Fibroblast of the aortic adventitia (primary cell): ENCODE data around the gene SNRNP200. TPM values are rescaled to one million over a fixed set of nuclear protein-coding genes. Genes with fewer than 3 reads are reported as not detected.

Source experiments
- DNase-seq: peaks from one replicate; pipeline ENCODE4 v3.0.0-alpha.2; 2010; ENCODE audit warnings: low read depth
- H3K4me3 ChIP-seq: 2 replicates; pipeline ENCODE4 v1.5.1; 2011; ENCODE audit warnings: low read depth, mild to moderate bottlenecking, control low read depth, low read length, moderate library complexity
- total RNA-seq: library from RNA; depleted of rRNA; stranded (reverse); fragments of >200 nt; gene quantifications from 2 replicates; pipeline ENCODE4 v1.2.3, GENCODE V29; 2012; ENCODE audit warnings: low replicate concordance
- TF ChIP-seq, protein P1 (sequence below): IDR thresholded peaks from 2 replicates; pipeline ENCODE4 v1.5.1; 2011; ENCODE audit warnings: mild to moderate bottlenecking, low read length, control low read depth, inconsistent platforms; ENCODE audit not compliant: insufficient read depth

Gene SNRNP200
- total RNA-seq, 1 donor = 39.3 TPM

DNA sequence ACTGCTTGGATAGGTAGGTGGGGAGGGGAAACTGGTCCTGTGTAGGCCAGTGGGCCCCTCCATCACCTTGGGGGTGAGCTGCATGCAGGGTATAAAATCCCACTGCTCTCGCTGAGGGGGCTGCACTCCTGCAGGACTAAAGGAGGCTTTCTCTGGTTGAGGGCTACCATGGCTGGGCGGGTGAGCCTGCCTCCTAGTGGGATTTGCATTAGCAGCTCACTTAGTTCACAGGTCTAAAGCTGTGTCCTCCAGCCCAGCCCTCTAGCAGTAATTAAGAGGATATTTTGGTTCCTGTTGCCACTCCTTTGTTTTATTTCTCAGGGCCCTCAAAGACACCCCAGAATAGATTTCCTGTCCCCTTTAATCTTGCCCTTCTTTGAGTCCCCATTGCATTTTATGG, 64.1 kb downstream of the SNRNP200 start:
- no peak overlapping the region for H3K4me3 ChIP-seq
- DNase-seq = no peak
- TF ChIP-seq, protein P1, sequence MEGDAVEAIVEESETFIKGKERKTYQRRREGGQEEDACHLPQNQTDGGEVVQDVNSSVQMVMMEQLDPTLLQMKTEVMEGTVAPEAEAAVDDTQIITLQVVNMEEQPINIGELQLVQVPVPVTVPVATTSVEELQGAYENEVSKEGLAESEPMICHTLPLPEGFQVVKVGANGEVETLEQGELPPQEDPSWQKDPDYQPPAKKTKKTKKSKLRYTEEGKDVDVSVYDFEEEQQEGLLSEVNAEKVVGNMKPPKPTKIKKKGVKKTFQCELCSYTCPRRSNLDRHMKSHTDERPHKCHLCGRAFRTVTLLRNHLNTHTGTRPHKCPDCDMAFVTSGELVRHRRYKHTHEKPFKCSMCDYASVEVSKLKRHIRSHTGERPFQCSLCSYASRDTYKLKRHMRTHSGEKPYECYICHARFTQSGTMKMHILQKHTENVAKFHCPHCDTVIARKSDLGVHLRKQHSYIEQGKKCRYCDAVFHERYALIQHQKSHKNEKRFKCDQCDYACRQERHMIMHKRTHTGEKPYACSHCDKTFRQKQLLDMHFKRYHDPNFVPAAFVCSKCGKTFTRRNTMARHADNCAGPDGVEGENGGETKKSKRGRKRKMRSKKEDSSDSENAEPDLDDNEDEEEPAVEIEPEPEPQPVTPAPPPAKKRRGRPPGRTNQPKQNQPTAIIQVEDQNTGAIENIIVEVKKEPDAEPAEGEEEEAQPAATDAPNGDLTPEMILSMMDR = no peak

DNA sequence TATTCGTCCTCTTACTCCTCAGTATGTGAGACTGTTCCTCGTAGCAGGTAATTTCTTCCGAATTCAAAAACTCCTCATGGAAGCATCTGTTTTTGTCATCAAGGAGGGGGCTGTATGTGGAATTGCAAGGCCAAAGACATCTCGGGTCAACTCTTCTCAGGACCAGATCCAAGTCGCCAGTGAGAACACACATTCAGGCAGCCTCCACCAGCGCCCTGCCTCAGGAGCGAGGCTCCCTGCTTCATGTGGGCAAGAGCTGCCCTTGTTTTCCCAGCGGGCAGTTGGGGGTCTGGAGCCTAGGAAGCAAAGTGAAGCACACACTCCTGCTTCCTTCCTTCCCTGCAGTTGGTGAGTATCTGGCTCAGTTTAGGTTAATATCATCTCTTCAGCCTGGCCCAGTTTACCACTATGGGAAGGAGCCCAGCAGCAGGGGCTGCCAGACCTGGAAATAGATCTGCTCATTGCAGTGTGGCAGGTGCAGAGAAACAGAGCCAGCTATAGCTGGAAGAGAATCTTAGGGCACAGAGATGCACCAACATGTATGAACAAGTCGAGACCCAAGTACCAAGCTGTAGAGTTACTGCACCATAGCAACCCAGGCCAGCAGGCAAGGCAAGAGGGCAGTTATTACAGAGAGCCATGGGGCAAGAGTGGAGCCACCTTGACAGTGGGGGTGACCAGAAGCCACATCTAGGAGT, 64.9 kb downstream of the SNRNP200 start:
- no peak for DNase-seq
- TF ChIP-seq, protein P1 = no peak
- H3K4me3 ChIP-seq = no peak overlapping the region

DNA sequence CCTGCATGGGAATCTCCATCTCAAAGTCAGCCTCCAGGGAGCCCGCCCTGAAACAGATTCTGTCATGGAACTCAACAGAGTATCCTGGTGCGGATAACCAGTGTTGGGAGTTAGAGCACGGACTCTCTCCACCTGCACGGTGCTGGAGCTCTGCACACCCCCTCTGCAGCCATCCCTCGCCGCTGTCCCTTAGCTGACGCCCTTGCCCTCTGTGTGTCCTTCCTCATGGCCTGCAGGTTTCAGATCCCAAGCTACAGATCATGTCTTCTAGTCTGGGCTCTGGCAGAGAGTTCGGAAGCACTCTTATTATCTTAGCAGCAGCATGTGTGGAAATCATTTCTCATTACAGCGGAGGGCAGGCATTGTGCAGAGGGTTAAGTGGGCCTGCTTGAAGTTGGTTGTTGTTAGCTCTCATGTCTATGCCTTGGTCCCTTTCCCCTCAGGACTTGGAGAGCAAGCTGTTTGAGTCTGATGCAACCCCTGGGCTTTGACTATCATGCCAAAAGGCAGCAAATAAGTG, 65.5 kb downstream of the SNRNP200 start:
- no peak for DNase-seq
- TF ChIP-seq, protein P1 = no peak

DNA sequence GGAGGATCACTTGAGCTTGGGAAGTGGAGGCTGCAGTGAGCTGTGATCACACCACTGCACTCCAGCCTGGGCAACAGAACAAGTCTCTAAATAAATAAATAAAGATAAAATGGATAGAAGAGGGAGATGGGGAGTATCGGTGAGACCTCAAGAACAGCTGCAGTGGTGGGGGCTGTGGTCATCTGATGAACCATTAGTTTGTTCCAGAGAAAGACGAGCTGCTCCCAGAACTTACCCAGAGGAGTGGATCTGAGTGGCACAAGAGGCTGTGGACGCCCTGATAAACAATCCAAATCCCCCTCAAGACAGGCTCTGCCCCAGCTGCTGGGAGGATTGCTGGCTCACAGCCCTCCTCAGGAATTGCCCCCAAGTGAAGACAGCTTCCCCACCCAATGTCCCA, 66.3 kb downstream of the SNRNP200 start:
- TF ChIP-seq, protein P1 = no peak
- no peak overlapping the region for H3K4me3 ChIP-seq
- DNase-seq = no peak

More for the DNA sequence above, 65.5 kb downstream of the SNRNP200 start:
- H3K4me3 ChIP-seq = no peak overlapping the region

DNA sequence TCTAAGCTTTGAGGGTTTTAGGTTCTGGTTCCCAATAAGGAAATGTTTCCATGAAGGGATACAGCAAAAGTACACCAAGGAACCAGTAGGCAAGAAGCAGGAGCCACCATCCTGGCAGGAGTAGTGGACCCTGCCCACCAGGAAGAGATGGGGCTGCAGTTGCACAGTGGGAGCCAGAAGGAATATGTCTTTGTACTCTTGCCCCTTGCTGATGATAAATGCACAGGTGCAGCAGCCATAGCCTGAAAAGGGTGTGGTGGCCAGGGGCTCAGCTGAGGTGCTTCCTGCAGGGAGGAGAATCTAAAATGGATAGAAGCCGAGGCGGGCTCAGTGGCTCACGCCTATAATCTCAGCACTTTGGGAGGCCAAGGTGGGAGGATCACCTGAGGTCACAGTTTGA, 67.1 kb downstream of the SNRNP200 start:
- TF ChIP-seq, protein P1 = no peak
- H3K4me3 ChIP-seq = no peak overlapping the region
- no peak for DNase-seq

DNA sequence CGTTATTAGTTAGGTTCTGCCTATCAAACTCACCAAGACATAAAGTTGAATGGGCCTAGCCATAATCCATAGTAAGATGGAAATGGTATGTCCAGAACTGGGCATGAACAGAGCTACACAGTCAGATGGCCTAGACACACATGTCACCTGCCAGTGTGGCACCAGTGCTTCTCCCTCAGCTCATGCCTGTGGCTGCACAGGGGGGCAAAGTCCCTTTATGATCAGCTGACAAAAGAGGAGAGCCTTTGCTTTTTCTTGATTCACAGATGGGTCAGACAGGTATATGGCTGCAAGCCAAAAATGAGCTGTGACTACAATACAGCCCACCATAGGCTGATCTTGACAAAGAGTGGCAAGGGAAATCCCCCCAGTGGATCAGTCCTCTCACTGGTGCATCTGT, 68.5 kb downstream of the SNRNP200 start:
- DNase-seq = no peak
- no peak overlapping the region for H3K4me3 ChIP-seq
- TF ChIP-seq, protein P1 = no peak
